ENCODE results near the gene GNPAT. TPM values are rescaled to one million over a fixed set of nuclear protein-coding genes. Genes with fewer than 3 reads are reported as not detected.

The GNPAT gene
- total RNA-seq, 1 donor from 2014 or later, result 41.7 TPM

DNA sequence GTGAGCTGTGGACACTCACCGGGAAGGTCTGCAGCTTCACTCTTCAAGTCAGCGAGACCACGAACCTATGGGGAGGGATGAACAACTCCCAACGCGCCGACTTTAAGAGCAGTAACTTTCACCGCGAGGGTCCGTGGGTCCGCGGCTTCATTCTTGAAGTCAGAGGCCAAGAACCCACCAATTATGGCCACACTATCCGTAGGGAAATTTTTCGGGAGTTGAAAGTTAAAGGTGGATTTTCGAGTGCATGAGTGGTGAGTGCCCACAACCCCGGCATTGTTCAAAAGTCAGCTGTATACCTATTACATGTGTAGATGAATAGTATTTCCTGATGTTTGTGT is 77.0 kb downstream of the GNPAT start:
- Mint-ChIP-seq H3K27ac (no peak overlapping the region), H3K4me3 (no peak overlapping the region), H3K27me3 (ENCODE audit: insufficient read depth) (peaks cover 3% of the 10 kb centered on the region), H3K9me3 (no peaks in the 10 kb centered on the region), H3K36me3 (ENCODE audit: low read depth) (no peaks in the 10 kb centered on the region), H3K4me1 (ENCODE audit: low read depth) (peaks cover 5% of the 10 kb centered on the region)
- intact Hi-C loops (cut with micrococcal nuclease), result no loop called here
- no peak for DNase-seq (ENCODE audit: low spot score)

DNA sequence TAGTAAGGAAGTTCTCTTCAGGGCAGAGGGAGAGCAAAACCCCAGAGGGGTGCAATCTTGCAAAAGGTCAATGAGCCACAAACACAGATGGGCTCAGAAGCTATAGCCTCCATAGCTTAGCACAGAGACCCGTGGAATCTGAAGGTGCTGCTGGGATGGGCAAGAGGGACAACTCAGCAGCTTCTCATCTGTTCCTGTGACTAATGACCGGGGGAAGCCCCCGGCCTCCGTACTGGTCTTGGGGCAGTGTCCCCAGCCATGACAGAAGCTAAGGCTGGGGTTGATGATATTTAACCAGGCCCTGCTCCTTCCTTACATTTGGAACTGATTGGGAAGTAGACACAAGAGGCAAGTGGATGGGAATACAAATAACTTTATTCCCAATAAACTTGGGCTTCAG is 77.6 kb downstream of the GNPAT start:
- Mint-ChIP-seq H3K27ac (no peak overlapping the region), H3K27me3 (ENCODE audit: insufficient read depth) (peaks cover 3% of the 10 kb centered on the region), H3K4me3 (no peak overlapping the region), H3K4me1 (ENCODE audit: low read depth) (peaks cover 5% of the 10 kb centered on the region), H3K36me3 (ENCODE audit: low read depth) (no peaks in the 10 kb centered on the region), H3K9me3 (no peaks in the 10 kb centered on the region)
- intact Hi-C loops (cut with micrococcal nuclease), result no loop called here
- no peak for DNase-seq (ENCODE audit: low spot score)

DNA sequence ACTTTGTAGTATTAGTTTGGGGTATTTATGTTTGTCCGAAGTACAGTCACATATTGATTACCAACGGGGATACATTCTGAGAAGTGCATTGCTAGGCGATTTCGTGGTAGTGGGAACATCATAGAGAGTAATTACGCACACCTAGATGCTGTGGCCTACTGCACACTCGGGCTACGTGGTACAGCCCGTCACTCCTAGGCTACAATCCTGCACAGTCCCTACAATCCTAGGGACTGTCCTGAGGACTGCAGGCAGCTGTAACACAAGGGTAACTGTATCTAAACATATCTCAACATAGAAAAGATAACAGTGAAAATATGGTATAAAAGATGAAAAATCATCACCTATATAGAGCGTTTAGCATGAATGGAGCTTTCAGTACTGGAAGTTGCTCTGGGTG is 78.1 kb downstream of the GNPAT start:
- peaks cover 4% of the 10 kb centered on the region for H3K27me3 Mint-ChIP-seq (ENCODE audit: insufficient read depth)
- H3K4me3 Mint-ChIP-seq, result no peak overlapping the region
- H3K36me3 Mint-ChIP-seq (ENCODE audit: low read depth), result no peaks in the 10 kb centered on the region
- H3K27ac Mint-ChIP-seq, result no peak overlapping the region
- no peaks in the 10 kb centered on the region for H3K9me3 Mint-ChIP-seq
- intact Hi-C loops (cut with micrococcal nuclease), result no loop called here
- H3K4me1 Mint-ChIP-seq (ENCODE audit: low read depth), result peaks cover 5% of the 10 kb centered on the region
- no peak for DNase-seq (ENCODE audit: low spot score)

DNA sequence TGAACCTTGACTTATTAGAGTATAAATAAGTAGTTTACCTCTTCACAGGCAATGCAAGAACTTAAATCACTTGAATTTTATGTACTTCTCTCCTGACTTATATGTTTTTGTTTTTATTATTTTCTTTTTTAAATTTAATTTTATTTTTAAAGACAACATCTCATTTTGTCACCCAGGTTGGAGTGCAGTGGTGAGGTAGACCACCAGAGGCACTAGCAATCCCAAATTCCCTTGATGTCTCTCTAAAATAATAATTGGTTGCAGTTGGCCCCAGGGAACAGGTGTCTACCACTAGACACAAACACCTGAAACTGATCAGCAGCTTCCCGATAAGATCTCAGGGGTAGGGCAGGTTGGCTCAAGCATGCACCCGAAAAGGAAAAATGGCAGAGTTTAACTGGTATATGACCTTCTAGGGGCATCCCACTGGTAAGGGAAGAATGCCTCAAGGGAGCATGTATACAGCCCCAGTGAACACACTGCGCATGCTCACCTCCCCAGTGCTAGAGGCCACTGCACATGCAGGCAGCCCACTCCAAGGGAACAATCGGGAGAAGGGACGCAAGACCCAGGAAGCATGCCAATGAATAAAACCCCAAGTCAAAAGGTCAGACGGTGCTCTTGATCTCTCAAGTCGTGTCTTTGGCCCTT is 82.0 kb downstream of the GNPAT start:
- Mint-ChIP-seq H3K4me1 (ENCODE audit: low read depth) (no peaks in the 10 kb centered on the region), H3K9me3 (no peaks in the 10 kb centered on the region), H3K4me3 (no peak overlapping the region), H3K27me3 (ENCODE audit: insufficient read depth) (peaks cover 4% of the 10 kb centered on the region), H3K36me3 (ENCODE audit: low read depth) (no peaks in the 10 kb centered on the region), H3K27ac (no peak overlapping the region)
- DNase-seq (ENCODE audit: low spot score), result no peak
- intact Hi-C loops (cut with micrococcal nuclease), result no loop called here

DNA sequence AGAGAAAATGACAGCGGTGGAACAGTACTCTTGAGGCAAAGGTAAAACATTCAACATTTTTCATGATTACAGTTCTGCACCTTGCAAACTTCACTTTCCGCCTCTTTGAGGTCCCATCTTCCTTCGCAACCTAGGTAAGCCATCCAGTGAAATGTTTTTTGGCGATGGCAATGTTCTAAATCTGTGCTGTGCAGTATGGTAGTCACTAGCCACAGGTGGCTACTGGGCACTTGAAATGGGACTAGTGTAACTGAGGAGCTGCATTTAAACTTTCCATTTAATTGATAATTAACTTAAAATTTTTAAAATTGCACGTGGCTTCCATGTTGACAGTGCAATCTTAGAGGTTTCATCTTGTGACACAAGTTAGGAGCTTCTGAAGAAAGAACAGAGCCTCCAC is 83.6 kb downstream of the GNPAT start:
- Mint-ChIP-seq H3K27me3 (ENCODE audit: insufficient read depth) (peaks cover 4% of the 10 kb centered on the region), H3K36me3 (ENCODE audit: low read depth) (no peaks in the 10 kb centered on the region), H3K4me3 (no peak overlapping the region), H3K4me1 (ENCODE audit: low read depth) (no peaks in the 10 kb centered on the region), H3K9me3 (no peaks in the 10 kb centered on the region), H3K27ac (no peak overlapping the region)
- no peak for DNase-seq (ENCODE audit: low spot score)
- intact Hi-C loops (cut with micrococcal nuclease), result no loop called here

DNA sequence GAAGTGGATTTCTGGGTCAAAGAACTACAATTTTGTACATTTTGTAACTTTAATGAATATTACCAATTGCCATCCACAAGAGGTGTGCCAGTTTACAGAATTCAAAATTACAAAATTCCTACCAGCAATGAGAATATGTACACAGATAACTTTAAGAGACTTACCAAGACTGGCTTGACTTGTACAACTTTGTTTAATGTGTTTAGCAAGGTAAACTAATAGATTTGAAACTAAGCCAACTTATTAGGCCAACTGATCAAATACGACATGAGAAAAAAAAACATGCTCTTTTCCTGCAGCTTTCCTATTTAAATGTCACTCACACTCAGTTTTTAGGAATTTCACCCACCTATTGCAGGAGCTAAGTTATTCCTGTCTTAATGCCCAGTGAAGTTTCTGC is 85.2 kb downstream of the GNPAT start:
- no peaks in the 10 kb centered on the region for H3K9me3 Mint-ChIP-seq
- DNase-seq (ENCODE audit: low spot score), result no peak
- H3K36me3 Mint-ChIP-seq (ENCODE audit: low read depth), result no peaks in the 10 kb centered on the region
- H3K4me1 Mint-ChIP-seq (ENCODE audit: low read depth), result no peaks in the 10 kb centered on the region
- H3K4me3 Mint-ChIP-seq, result no peak overlapping the region
- H3K27ac Mint-ChIP-seq, result no peak overlapping the region
- H3K27me3 Mint-ChIP-seq (ENCODE audit: insufficient read depth), result peaks cover 4% of the 10 kb centered on the region
- intact Hi-C loops (cut with micrococcal nuclease), result no loop called here

Other genes with a start within 250 kb of the GNPAT start
- 23.2 and 28.0 TPM in 2 replicates for gene FAM89A, start 201.0 kb upstream of the GNPAT start, total RNA-seq
- gene TRIM67, start 79.2 kb upstream of the GNPAT start, total RNA-seq, result not detected in 2 replicates
- gene EXOC8, start 96.6 kb downstream of the GNPAT start, total RNA-seq, result 14.4 and 15.6 TPM in 2 replicates
- 13.5 and 14.5 TPM in 2 replicates for gene SPRTN, start 97.1 kb downstream of the GNPAT start, total RNA-seq
- 17.1 and 17.8 TPM in 2 replicates for gene EGLN1, start 181.1 kb downstream of the GNPAT start, total RNA-seq

All from activated T-helper 1 cell treated with anti-CD3 and anti-CD28 coated beads, Interleukin-12 subunit alpha, Interleukin-12 subunit beta, Interleukin-2, Interleukin-4 antibody, amounts not matched to agents 30 ng/mL and 10 ng/mL and 1 ng/mL, durations not matched to agents 14 hours and 24 hours and 36 hours (primary cell).